ENCODE results near the gene TMEM225B.
A peak's percentile ranks its signal among the peaks of the same experiment; 100 is the strongest.
"Not testable (repeated sequence)": the region's sequence is repeated elsewhere in the genome, so short reads cannot be mapped to it uniquely, and the experiment has no call there.

The TMEM225B gene

GRCh38 chr7:99559175-99559915, 38.7 kb upstream of the TMEM225B start:
- peak overlapping the region; percentile 96 for H3K27ac ChIP-seq (ENCODE audit: insufficient read depth, low read length, poor library complexity, severe bottlenecking)
- no peak for DNase-seq
- no peaks in the 10 kb centered on the region for H3K9me3 ChIP-seq (ENCODE audit: control insufficient read depth, low read length)
- no peaks in the 10 kb centered on the region for H3K27me3 ChIP-seq (replicated peaks; ENCODE audit: control insufficient read depth, insufficient read depth, low read length, poor library complexity, severe bottlenecking)
- H3K4me3 ChIP-seq (ENCODE audit: insufficient read depth, low read depth, low read length, poor library complexity, severe bottlenecking), result peak overlapping the region; percentile 82
- peaks cover 17% of the 10 kb centered on the region for H3K4me1 ChIP-seq (ENCODE audit: control insufficient read depth, insufficient read depth, low read length, poor library complexity, severe bottlenecking)
- peaks cover 54% of the 10 kb centered on the region for H3K36me3 ChIP-seq (ENCODE audit: control insufficient read depth, insufficient read depth, low read length)

DNA sequence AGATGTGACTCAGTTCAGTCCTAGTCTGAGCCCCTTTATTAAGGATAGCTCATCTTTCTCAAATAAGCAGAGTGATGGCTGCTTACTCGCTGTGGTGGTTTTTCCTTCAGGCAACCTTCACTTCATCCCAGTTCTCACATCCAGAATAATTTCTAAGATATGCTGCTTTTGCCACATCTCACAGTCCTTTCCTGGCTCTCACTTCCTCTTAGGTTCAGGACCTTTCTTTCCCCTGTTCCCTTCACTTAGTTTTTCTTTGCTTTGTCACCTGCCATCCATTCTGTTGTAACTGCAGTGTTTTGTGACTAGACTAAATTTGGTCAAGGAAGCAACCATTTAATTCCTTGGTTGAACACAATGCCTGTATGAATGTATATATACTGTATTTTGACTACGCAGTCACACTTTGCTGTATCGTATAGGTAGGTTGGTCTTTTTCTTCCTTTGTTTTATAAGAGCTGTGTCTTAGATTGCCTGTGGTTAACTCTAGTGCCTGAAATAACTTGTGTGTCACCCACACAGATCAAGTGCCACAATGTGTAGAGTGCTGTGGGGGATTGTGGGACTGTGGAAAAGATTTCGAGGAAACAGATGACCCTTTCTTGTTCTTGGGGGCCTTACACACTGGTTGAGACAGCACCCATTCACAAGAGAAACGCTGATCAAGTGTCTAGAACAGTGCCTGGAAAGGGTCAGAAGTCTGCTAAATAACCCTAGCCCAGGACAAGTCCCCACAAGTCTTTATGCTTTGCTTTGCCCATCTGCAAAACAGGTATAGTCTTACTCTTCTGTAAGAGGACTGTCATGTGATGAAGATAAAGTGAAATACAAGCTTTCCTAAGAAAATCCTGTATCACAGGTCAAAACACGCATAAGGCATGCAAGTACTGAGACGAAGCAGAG, 37.0 kb upstream of the TMEM225B start:
- Histone ChIP-seq H3K9me3 (ENCODE audit: control insufficient read depth, low read length) (no peaks in the 10 kb centered on the region), H3K36me3 (ENCODE audit: control insufficient read depth, insufficient read depth, low read length) (peaks cover 57% of the 10 kb centered on the region), H3K4me3 (ENCODE audit: insufficient read depth, low read depth, low read length, poor library complexity, severe bottlenecking) (no peak overlapping the region), H3K27me3 (replicated peaks; ENCODE audit: control insufficient read depth, insufficient read depth, low read length, poor library complexity, severe bottlenecking) (no peaks in the 10 kb centered on the region), H3K4me1 (ENCODE audit: control insufficient read depth, insufficient read depth, low read length, poor library complexity, severe bottlenecking) (peaks cover 13% of the 10 kb centered on the region), H3K27ac (ENCODE audit: insufficient read depth, low read length, poor library complexity, severe bottlenecking) (no peak overlapping the region)
- no peak for DNase-seq

GRCh38 chr7:99561737-99562051, 36.4 kb upstream of the TMEM225B start:
- Histone ChIP-seq H3K27me3 (replicated peaks; ENCODE audit: control insufficient read depth, insufficient read depth, low read length, poor library complexity, severe bottlenecking) (no peaks in the 10 kb centered on the region), H3K27ac (ENCODE audit: insufficient read depth, low read length, poor library complexity, severe bottlenecking) (no peak overlapping the region), H3K4me3 (ENCODE audit: insufficient read depth, low read depth, low read length, poor library complexity, severe bottlenecking) (no peak overlapping the region), H3K9me3 (ENCODE audit: control insufficient read depth, low read length) (no peaks in the 10 kb centered on the region), H3K4me1 (ENCODE audit: control insufficient read depth, insufficient read depth, low read length, poor library complexity, severe bottlenecking) (peaks cover 13% of the 10 kb centered on the region), H3K36me3 (ENCODE audit: control insufficient read depth, insufficient read depth, low read length) (peaks cover 59% of the 10 kb centered on the region)
- DNase-seq, result no peak

- Histone ChIP-seq H3K27ac (ENCODE audit: insufficient read depth, low read length, poor library complexity, severe bottlenecking) (no peak overlapping the region), H3K4me1 (ENCODE audit: control insufficient read depth, insufficient read depth, low read length, poor library complexity, severe bottlenecking) (peaks cover 9% of the 10 kb centered on the region), H3K4me3 (ENCODE audit: insufficient read depth, low read depth, low read length, poor library complexity, severe bottlenecking) (no peak overlapping the region), H3K9me3 (ENCODE audit: control insufficient read depth, low read length) (no peaks in the 10 kb centered on the region), H3K27me3 (replicated peaks; ENCODE audit: control insufficient read depth, insufficient read depth, low read length, poor library complexity, severe bottlenecking) (no peaks in the 10 kb centered on the region), H3K36me3 (ENCODE audit: control insufficient read depth, insufficient read depth, low read length) (peaks cover 59% of the 10 kb centered on the region)
- no peak for DNase-seq
Observed at GRCh38 chr7:99562114-99562784, 35.8 kb upstream of the TMEM225B start.

DNA sequence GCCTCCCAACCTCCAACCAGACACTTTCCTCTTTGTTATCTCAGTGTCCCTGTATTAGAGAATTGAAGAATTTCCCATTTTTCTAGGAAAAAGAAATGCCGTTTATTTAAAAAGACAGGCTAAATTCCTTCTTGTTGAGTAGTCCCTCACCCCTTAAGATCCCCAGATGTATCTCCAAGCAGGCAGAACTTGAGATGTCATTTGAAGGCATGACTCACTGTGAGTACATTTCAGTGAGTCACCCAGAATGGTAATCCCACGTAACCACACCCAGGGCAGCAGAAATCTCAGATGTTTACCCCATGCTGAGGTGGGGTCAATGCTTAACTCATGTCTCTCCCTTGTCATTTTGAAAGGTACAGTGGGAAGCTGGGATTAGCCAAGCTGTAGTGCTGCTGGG, 35.2 kb upstream of the TMEM225B start:
- Histone ChIP-seq H3K27ac (ENCODE audit: insufficient read depth, low read length, poor library complexity, severe bottlenecking) (no peak overlapping the region), H3K36me3 (ENCODE audit: control insufficient read depth, insufficient read depth, low read length) (peaks cover 59% of the 10 kb centered on the region), H3K9me3 (ENCODE audit: control insufficient read depth, low read length) (no peaks in the 10 kb centered on the region), H3K4me1 (ENCODE audit: control insufficient read depth, insufficient read depth, low read length, poor library complexity, severe bottlenecking) (peaks cover 3% of the 10 kb centered on the region), H3K4me3 (ENCODE audit: insufficient read depth, low read depth, low read length, poor library complexity, severe bottlenecking) (no peak overlapping the region), H3K27me3 (replicated peaks; ENCODE audit: control insufficient read depth, insufficient read depth, low read length, poor library complexity, severe bottlenecking) (no peaks in the 10 kb centered on the region)
- DNase-seq, result no peak

DNA sequence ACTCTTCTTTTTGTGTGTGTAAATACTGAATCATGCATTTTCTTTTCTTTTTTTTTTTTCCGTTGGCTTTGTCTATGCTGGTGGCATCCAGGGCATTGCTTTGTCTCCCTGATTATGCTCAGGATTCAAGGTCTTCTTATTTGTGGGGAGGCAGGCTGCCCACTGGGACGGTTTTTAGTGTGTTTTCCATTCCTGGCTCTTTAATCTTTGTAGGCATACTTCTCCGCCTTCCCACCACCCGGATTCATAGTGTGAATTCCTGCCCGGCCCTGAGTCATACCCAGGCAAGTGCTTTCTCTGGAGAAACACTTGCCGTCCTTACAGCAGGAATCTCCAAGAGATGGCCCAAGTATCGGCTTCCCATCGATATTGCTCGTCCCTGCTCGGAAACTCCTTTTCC, 34.4 kb upstream of the TMEM225B start:
- no peak overlapping the region for H3K4me3 ChIP-seq (ENCODE audit: insufficient read depth, low read depth, low read length, poor library complexity, severe bottlenecking)
- no peaks in the 10 kb centered on the region for H3K27me3 ChIP-seq (replicated peaks; ENCODE audit: control insufficient read depth, insufficient read depth, low read length, poor library complexity, severe bottlenecking)
- DNase-seq, result no peak
- H3K27ac ChIP-seq (ENCODE audit: insufficient read depth, low read length, poor library complexity, severe bottlenecking), result no peak overlapping the region
- peaks cover 60% of the 10 kb centered on the region for H3K36me3 ChIP-seq (ENCODE audit: control insufficient read depth, insufficient read depth, low read length)
- peaks cover 3% of the 10 kb centered on the region for H3K4me1 ChIP-seq (ENCODE audit: control insufficient read depth, insufficient read depth, low read length, poor library complexity, severe bottlenecking)
- H3K9me3 ChIP-seq (ENCODE audit: control insufficient read depth, low read length), result no peaks in the 10 kb centered on the region

DNA sequence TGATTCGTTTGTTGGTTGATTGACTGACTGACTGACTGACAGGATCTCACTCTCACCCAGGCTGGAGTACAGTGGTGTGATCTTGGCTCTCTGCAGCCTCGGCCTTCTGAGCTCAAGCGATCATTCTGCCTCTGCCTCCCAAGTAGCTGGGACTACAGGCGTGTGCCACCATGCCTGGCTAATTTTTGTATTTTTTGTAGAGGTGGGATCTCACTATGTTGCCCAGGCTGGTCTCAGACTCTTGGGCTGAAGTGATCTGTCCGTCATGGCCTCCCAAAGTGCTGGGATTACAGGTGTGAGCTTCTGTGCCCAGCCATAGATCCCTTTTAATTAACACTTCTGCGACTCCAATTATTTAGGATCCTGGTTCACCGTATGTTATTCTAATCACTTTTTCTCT, 29.3 kb upstream of the TMEM225B start:
- not testable (repeated sequence) for H3K4me3 ChIP-seq (ENCODE audit: insufficient read depth, low read depth, low read length, poor library complexity, severe bottlenecking); H3K9me3 ChIP-seq (ENCODE audit: control insufficient read depth, low read length); H3K27ac ChIP-seq (ENCODE audit: insufficient read depth, low read length, poor library complexity, severe bottlenecking); H3K4me1 ChIP-seq (ENCODE audit: control insufficient read depth, insufficient read depth, low read length, poor library complexity, severe bottlenecking); DNase-seq; H3K27me3 ChIP-seq (replicated peaks; ENCODE audit: control insufficient read depth, insufficient read depth, low read length, poor library complexity, severe bottlenecking)
- H3K36me3 ChIP-seq (ENCODE audit: control insufficient read depth, insufficient read depth, low read length), result peaks cover 42% of the 10 kb centered on the region

GRCh38 chr7:99571768-99572167, 26.3 kb upstream of the TMEM225B start:
- no peak overlapping the region for H3K27ac ChIP-seq (ENCODE audit: insufficient read depth, low read length, poor library complexity, severe bottlenecking)
- H3K4me3 ChIP-seq (ENCODE audit: insufficient read depth, low read depth, low read length, poor library complexity, severe bottlenecking), result no peak overlapping the region
- H3K36me3 ChIP-seq (ENCODE audit: control insufficient read depth, insufficient read depth, low read length), result peaks cover 18% of the 10 kb centered on the region
- no peak for DNase-seq
- H3K27me3 ChIP-seq (replicated peaks; ENCODE audit: control insufficient read depth, insufficient read depth, low read length, poor library complexity, severe bottlenecking), result no peaks in the 10 kb centered on the region
- no peaks in the 10 kb centered on the region for H3K9me3 ChIP-seq (ENCODE audit: control insufficient read depth, low read length)
- H3K4me1 ChIP-seq (ENCODE audit: control insufficient read depth, insufficient read depth, low read length, poor library complexity, severe bottlenecking), result no peaks in the 10 kb centered on the region

DNA sequence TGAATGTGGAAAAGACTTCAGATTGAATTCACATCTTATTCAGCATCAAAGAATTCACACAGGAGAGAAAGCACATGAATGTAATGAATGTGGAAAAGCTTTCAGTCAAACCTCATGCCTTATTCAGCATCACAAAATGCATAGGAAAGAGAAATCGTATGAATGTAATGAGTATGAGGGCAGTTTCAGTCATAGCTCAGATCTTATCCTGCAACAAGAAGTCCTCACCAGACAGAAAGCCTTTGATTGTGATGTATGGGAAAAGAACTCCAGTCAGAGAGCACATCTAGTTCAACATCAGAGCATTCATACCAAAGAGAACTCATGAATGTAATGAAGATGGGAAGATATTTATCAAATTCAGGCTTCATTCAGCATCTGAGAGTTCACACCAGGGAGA, 24.8 kb upstream of the TMEM225B start:
- Histone ChIP-seq H3K4me1 (ENCODE audit: control insufficient read depth, insufficient read depth, low read length, poor library complexity, severe bottlenecking) (no peaks in the 10 kb centered on the region), H3K36me3 (ENCODE audit: control insufficient read depth, insufficient read depth, low read length) (peaks cover 18% of the 10 kb centered on the region), H3K4me3 (ENCODE audit: insufficient read depth, low read depth, low read length, poor library complexity, severe bottlenecking) (no peak overlapping the region), H3K27ac (ENCODE audit: insufficient read depth, low read length, poor library complexity, severe bottlenecking) (no peak overlapping the region), H3K9me3 (ENCODE audit: control insufficient read depth, low read length) (no peaks in the 10 kb centered on the region), H3K27me3 (replicated peaks; ENCODE audit: control insufficient read depth, insufficient read depth, low read length, poor library complexity, severe bottlenecking) (no peaks in the 10 kb centered on the region)
- DNase-seq, result no peak

- Histone ChIP-seq H3K27me3 (replicated peaks; ENCODE audit: control insufficient read depth, insufficient read depth, low read length, poor library complexity, severe bottlenecking) (no peaks in the 10 kb centered on the region), H3K36me3 (ENCODE audit: control insufficient read depth, insufficient read depth, low read length) (peaks cover 13% of the 10 kb centered on the region), H3K9me3 (ENCODE audit: control insufficient read depth, low read length) (no peaks in the 10 kb centered on the region), H3K4me3 (ENCODE audit: insufficient read depth, low read depth, low read length, poor library complexity, severe bottlenecking) (no peak overlapping the region), H3K27ac (ENCODE audit: insufficient read depth, low read length, poor library complexity, severe bottlenecking) (no peak overlapping the region), H3K4me1 (ENCODE audit: control insufficient read depth, insufficient read depth, low read length, poor library complexity, severe bottlenecking) (peaks cover 11% of the 10 kb centered on the region)
- no peak for DNase-seq
Observed at GRCh38 chr7:99576251-99576650, 21.8 kb upstream of the TMEM225B start.
